Central memory CD8-positive, alpha-beta T cell (primary cell): ENCODE measurements around the gene ADCY10.

Experiments used
- ATAC-seq: fragments of 150-1000 bp; cut with Tn5 transposase; replicated peaks from 2 replicates; pipeline ENCODE4 v1.10.0; 2022; ENCODE audit warnings: mild to moderate bottlenecking, moderate FRiP score, moderate number of reproducible peaks; ENCODE audit not compliant: poor library complexity, severe bottlenecking; ENCODE audit errors: extremely low read depth
- DNase-seq, 2 donors: peaks; one replicate each; pipeline ENCODE4 v3.0.0; 2021; ENCODE audit warnings: low spot score in 2 of 2
- H3K27ac Mint-ChIP-seq: one replicate; pipeline ENCODE4 v1.8.0; 2022; ENCODE audit warnings: low read depth, mild to moderate bottlenecking, moderate library complexity, mixed read lengths
- H3K27me3 Mint-ChIP-seq: one replicate; pipeline ENCODE4 v1.8.0; 2022; ENCODE audit warnings: mixed read lengths
- H3K36me3 Mint-ChIP-seq: one replicate; pipeline ENCODE4 v1.8.0; 2022; ENCODE audit warnings: mild to moderate bottlenecking, moderate library complexity, mixed read lengths; ENCODE audit not compliant: insufficient read depth
- H3K4me1 Mint-ChIP-seq: one replicate; pipeline ENCODE4 v1.8.0; 2022; ENCODE audit warnings: mixed read lengths
- H3K4me3 Mint-ChIP-seq: one replicate; pipeline ENCODE4 v1.8.0; 2022; ENCODE audit warnings: mild to moderate bottlenecking, moderate library complexity, mixed read lengths
- H3K9me3 Mint-ChIP-seq: one replicate; pipeline ENCODE4 v1.8.0; 2022; ENCODE audit warnings: mixed read lengths

ADCY10 gene

DNA sequence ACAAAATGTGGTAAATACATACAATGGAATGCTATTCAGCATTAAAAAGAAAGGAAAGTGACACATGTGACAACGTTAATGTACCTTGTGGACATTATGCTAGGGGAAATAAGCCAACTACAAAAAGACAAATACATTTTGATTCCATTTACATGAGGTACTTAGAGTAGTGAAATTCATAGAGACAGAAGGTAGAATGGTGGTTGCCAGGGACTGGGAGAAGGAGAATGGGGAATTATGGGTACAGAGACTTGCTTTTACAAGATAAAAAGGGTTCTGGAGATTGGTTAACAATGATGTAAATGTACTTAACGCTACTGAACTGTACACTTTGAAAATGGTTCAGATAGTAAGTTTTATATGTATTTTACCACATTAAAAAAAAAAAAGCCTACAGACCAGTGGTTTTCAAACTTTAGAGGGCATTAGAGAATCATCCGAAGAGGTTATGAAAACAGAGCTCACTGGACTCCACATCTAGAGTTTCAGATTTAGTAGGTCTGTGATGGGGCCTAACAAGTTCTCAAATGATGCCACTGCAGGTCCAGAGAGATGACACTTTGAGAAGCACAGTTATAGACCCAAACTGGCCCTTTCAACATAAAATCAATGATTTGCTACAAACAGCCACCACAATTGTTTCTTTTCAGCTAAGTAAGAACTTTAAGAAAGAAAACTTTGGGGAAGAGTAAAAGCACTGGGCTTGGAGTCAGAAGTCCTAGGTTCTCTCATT is 9.6 kb upstream of the ADCY10 start:
- Mint-ChIP-seq H3K4me3 (no peak overlapping the region), H3K4me1 (peaks cover 22% of the 10 kb centered on the region), H3K27me3 (no peaks in the 10 kb centered on the region), H3K36me3 (peaks cover 10% of the 10 kb centered on the region), H3K9me3 (no peaks in the 10 kb centered on the region), H3K27ac (no peak overlapping the region)
- no peak for DNase-seq
- ATAC-seq, result no peak

DNA sequence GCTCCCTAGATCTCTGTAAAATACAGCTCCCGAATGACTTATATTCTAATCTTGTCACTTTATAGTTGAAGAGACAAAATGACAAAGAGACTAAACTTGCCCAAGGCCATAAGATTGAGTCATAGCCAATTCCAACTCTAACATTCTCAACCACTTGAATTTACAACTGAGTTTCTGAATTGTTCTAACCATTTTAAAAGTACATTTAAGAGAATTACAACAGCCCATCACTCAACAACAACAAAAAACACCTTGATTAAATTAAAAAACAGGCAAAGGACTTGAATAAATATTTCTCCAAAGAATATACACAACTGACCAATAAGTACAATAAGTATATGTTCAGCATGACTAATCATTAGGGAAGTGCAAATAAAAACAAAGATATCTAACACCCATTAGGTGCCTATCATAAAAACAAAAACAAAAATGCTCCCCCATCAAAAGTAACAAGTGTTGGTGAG is 8.7 kb upstream of the ADCY10 start:
- ATAC-seq, result no peak
- peaks cover 14% of the 10 kb centered on the region for H3K36me3 Mint-ChIP-seq

DNA sequence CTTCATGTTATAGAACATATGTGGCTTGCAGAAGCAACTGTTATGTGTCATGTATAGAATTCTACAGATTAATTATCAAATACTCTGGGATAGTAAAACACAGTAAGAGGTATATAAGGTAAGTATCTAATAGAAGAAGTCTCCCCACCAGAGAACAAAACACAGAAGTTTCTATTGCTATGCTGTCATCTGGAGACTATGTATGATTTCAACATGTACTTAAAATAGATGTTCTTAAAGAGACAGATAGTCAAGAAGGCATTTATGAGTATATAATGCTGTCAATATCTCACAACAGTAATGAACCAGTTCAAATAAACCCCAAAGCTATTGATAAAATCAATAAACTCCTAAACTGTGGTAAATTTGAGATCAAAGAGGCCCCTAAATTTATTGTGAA is 8.1 kb upstream of the ADCY10 start:
- Mint-ChIP-seq H3K9me3 (no peaks in the 10 kb centered on the region), H3K27me3 (no peaks in the 10 kb centered on the region), H3K36me3 (peaks cover 19% of the 10 kb centered on the region), H3K4me3 (no peak overlapping the region), H3K4me1 (peaks cover 21% of the 10 kb centered on the region), H3K27ac (no peak overlapping the region)
- ATAC-seq (no peak), DNase-seq (no peak)

More for the DNA sequence above, 8.7 kb upstream of the ADCY10 start:
- Mint-ChIP-seq H3K4me3 (no peak overlapping the region), H3K27ac (no peak overlapping the region), H3K9me3 (no peaks in the 10 kb centered on the region), H3K4me1 (peaks cover 22% of the 10 kb centered on the region), H3K27me3 (no peaks in the 10 kb centered on the region)
- no peak for DNase-seq

DNA sequence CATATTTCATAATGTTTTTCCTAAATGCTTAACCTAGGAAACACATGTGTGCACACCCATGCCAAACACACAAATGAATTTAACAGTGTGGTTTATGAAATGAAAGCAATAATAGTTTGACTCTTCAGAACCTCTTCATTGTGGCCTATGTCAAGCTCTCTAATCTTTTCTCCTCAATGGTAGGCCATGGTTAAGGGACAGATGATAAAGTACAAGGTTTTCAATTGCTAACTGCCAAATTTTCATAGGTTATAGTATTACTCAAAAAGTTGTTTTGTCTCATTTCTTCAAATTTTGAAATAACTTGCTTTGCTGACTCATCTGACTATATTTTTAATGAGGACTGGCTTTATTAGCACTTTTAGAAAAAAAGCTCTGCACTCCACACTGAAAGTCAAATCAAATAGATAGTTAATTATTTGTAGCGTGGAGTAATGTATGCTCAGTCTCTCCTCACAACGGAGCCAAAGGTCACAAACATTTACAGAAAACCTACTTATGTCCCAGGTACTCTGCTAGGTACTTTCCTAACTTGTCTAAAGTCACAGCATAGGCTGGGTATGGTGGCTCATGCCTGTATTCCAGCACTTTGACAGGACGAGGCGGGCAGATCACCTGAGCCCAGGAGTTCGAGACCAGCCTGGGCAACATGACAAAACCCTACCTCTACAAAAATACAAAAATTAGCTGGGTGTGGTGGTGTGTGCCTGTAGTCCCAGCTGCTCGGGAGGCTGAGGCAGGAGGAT is 3.0 kb upstream of the ADCY10 start:
- H3K9me3 Mint-ChIP-seq, result no peaks in the 10 kb centered on the region
- no peaks in the 10 kb centered on the region for H3K27me3 Mint-ChIP-seq

DNA sequence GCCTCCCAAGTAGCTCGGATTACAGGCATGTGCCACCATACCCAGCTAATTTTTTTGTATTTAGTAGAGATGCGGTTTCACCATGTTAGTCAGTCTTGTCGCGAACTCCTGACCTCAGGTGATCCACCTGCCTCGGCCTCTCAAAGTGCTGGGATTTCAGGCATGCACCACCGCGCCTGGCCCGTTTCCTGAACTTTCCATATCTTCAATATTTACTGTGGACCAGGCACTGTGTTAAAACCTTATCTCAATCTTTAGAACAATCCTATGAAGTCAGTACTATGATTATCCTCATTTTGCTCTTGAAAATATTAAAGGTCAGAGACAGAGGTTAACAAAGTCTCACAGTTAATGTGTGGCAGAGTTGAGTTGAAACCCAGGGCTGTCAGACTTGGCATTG is 1.6 kb upstream of the ADCY10 start:
- no peak for DNase-seq
- no peak for ATAC-seq
- Mint-ChIP-seq H3K27ac (peak overlapping the region; percentile 56), H3K36me3 (peaks cover 21% of the 10 kb centered on the region), H3K4me1 (no peaks in the 10 kb centered on the region), H3K9me3 (no peaks in the 10 kb centered on the region), H3K4me3 (no peak overlapping the region), H3K27me3 (no peaks in the 10 kb centered on the region)

More for the DNA sequence above, 3.0 kb upstream of the ADCY10 start:
- H3K4me1 Mint-ChIP-seq, result peaks cover under 1% of the 10 kb centered on the region
- no peak overlapping the region for H3K4me3 Mint-ChIP-seq
- DNase-seq, result no peak
- H3K27ac Mint-ChIP-seq, result peak overlapping the region; percentile 53
- no peak for ATAC-seq
- H3K36me3 Mint-ChIP-seq, result peaks cover 22% of the 10 kb centered on the region

DNA sequence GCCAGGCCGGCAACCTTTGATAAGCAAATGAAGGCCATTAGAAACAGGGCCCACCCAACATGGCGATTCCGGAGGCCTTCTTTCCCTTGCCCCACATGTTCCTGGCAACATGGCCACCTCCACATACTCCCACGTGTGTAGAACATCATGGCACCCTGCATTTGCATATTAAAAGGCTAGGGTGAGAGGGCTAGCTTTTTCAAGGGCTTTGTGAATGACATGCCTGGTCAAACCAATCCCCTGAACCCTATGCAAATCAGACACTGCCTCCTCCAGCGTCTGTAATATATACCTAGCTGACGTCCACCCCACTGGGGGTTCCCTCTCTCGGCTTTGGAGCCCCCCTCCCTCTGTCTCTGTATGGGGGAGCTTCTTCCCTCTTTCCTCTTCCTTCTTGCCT is 1.6 kb downstream of the ADCY10 start:
- no peak for ATAC-seq
- DNase-seq, result no peak
- peak overlapping the region; percentile 6 for H3K27ac Mint-ChIP-seq
- H3K4me3 Mint-ChIP-seq, result peak overlapping the region; percentile 6
- no peaks in the 10 kb centered on the region for H3K27me3 Mint-ChIP-seq
- H3K36me3 Mint-ChIP-seq, result peaks cover 9% of the 10 kb centered on the region
- no peaks in the 10 kb centered on the region for H3K4me1 Mint-ChIP-seq
- peaks cover 6% of the 10 kb centered on the region for H3K9me3 Mint-ChIP-seq

DNA sequence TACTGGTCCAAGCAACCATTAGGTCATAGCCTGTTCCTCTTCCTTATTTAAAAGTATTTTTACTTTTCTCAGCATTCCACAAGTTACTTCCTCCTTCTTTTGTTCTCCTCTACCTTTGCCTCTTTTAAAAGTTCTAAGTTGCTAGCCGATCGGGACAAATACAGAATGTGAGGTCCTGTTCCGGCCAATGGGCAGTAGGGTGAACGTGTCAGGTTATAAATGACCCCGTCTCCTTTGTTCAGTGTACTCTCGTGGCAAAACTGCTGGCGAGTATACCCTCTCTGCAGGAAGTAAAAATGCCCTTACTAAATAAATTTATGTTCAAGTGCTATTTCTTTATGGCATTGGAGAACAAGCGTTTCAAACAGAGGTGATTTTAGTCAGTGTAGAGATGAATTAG is 2.5 kb downstream of the ADCY10 start:
- ATAC-seq (no peak), DNase-seq (no peak)
- Mint-ChIP-seq H3K36me3 (peaks cover 2% of the 10 kb centered on the region), H3K4me3 (no peak overlapping the region), H3K27me3 (no peaks in the 10 kb centered on the region), H3K9me3 (peaks cover 6% of the 10 kb centered on the region), H3K4me1 (no peaks in the 10 kb centered on the region), H3K27ac (no peak overlapping the region)

DNA sequence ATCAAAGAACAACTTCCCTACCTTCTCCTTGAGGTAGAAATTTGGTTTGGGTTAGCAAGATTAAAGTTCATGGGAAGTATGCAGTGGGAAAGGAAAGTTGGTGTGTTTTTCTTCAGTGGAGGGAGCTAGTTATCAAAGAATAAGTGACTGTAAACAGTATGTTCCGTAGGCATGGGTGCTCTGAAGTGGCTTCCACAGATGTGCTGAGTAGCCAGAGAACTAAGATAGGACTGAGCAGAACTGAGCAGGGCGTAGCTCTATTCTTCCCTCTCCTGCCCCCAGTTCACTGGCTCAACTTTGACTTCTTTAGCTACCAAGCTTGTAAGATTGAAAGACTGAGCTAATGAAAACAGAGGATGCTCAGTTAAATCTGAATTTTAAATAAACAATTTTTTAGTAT is 3.4 kb downstream of the ADCY10 start:
- H3K27me3 Mint-ChIP-seq, result peaks cover under 1% of the 10 kb centered on the region
- no peak overlapping the region for H3K4me3 Mint-ChIP-seq
- DNase-seq (no peak), ATAC-seq (no peak)
- H3K36me3 Mint-ChIP-seq, result peaks cover 2% of the 10 kb centered on the region
- no peak overlapping the region for H3K27ac Mint-ChIP-seq
- no peaks in the 10 kb centered on the region for H3K4me1 Mint-ChIP-seq
- H3K9me3 Mint-ChIP-seq, result peaks cover 6% of the 10 kb centered on the region

DNA sequence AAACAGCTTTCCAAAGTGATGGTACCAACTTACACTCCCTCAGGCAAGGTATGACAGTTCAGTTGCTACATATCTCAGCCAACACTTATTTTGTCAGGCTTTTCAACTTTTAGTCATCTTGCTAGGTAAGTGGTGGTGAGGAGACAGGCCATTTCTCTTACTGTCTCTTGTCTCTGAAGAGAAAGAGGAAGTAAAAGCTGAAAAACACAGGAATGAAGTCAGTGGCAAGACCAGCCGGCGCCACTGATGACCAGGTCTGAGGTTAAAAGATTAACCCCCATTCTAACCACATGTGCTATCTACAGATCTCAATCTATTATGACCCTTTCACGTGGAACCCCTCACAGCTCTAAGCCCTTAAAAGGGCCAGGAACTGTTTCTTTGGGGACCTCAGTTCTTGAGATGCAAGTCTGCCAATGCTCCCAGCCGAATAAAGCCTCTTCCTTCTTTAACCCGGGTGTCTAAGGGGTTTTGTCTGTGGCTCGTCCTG is 4.2 kb downstream of the ADCY10 start:
- DNase-seq (no peak), ATAC-seq (no peak)
- Mint-ChIP-seq H3K4me3 (no peak overlapping the region), H3K27ac (no peak overlapping the region), H3K9me3 (peaks cover 6% of the 10 kb centered on the region), H3K36me3 (peaks cover 2% of the 10 kb centered on the region), H3K27me3 (peaks cover 9% of the 10 kb centered on the region), H3K4me1 (no peaks in the 10 kb centered on the region)

DNA sequence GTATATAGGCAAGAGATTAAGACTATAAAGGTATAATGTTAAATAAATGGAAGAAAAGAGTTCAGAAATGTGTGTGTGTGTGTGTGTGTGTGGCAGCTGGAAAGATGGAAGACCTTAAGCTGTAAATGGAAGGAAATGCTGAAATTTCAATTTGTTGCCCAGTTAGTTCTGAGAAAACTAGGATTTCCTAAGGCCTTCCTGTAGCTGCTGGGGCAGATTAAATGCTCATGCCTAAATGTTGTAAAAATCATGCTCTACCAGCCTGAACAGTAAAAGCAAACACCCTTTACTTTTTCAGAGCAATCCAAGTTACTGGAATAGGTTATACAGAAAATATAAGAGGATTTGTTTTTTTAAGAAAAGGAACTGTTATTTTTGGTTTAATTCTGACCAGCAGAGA is 8.3 kb downstream of the ADCY10 start:
- H3K9me3 Mint-ChIP-seq, result peaks cover 6% of the 10 kb centered on the region
- H3K36me3 Mint-ChIP-seq, result no peaks in the 10 kb centered on the region
- no peak overlapping the region for H3K4me3 Mint-ChIP-seq
- DNase-seq (no peak), ATAC-seq (no peak)
- peaks cover 19% of the 10 kb centered on the region for H3K27me3 Mint-ChIP-seq
- H3K4me1 Mint-ChIP-seq, result no peaks in the 10 kb centered on the region
- no peak overlapping the region for H3K27ac Mint-ChIP-seq

DNA sequence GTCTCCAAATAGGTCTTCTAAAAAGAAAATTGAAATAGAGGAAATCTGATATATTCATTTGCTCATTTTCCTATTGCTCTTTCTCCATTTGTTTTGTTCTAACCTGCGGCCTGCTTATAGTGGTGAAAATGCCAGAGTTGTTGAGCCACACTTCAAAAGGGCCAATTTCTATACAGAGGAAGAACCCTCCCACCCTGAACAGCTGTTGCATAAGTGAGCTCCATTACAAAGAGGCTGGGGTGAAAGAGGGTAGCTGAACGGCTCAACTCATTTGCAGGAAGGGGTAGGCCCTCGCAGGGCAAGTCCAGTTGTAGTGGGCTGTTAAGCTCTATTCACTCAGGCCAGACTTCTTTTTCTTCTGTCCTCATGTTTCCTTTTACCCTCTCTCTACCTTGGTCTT is 8.8 kb downstream of the ADCY10 start:
- no peak for DNase-seq
- H3K27ac Mint-ChIP-seq, result no peak overlapping the region
- peaks cover 19% of the 10 kb centered on the region for H3K27me3 Mint-ChIP-seq
- H3K9me3 Mint-ChIP-seq, result peaks cover 6% of the 10 kb centered on the region
- H3K4me1 Mint-ChIP-seq, result no peaks in the 10 kb centered on the region
- no peak for ATAC-seq
- H3K4me3 Mint-ChIP-seq, result no peak overlapping the region
- H3K36me3 Mint-ChIP-seq, result no peaks in the 10 kb centered on the region

DNA sequence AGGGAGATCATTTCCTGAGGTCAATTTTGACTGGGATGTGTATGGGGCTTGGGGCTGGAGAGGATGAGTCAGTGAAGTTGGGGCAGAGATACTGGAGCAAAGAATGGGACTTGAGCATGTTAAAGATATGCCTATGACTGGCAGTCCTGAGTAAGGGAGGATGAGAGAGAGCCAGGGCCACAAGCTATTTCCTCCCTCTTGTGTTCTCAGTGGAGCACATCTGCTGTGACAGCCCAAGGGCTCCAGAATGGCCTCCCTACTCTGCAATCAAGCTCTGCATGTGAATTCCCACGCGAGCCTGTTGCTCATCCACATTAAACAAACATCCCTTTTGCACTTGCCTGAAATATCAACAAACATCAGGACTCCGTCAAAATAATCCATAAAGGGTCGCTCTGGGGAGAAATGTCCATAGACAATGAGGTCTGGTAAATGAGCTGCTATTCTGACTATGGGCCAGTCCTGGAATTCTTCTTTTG is 9.2 kb downstream of the ADCY10 start:
- no peak for DNase-seq
- Mint-ChIP-seq H3K4me1 (no peaks in the 10 kb centered on the region), H3K36me3 (no peaks in the 10 kb centered on the region), H3K27ac (no peak overlapping the region), H3K4me3 (no peak overlapping the region), H3K9me3 (peaks cover under 1% of the 10 kb centered on the region), H3K27me3 (peaks cover 19% of the 10 kb centered on the region)
- ATAC-seq, result no peak

DNA sequence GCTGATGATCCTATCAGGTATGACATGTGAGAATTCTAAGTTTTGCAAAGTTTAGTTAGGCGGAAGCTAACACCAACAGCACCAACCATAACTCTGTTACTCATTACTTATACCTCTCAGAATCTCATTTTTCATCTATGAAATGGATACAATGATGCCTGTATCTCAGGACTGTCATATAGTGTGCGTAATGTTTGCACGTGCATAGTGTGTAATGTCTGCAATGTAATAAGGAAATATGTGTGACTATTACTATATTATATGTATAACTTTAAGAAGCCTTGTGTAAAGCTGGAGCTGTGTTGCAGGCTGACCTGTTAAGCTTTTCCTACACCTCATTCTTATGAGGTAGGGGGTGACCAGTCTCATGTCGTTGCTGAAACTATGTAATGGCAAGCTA is 13.0 kb downstream of the ADCY10 start:
- H3K36me3 Mint-ChIP-seq, result peaks cover 2% of the 10 kb centered on the region
- H3K27ac Mint-ChIP-seq, result no peak overlapping the region
- no peaks in the 10 kb centered on the region for H3K4me1 Mint-ChIP-seq
- DNase-seq, result no peak
- H3K4me3 Mint-ChIP-seq, result no peak overlapping the region
- no peak for ATAC-seq
- no peaks in the 10 kb centered on the region for H3K9me3 Mint-ChIP-seq
- peaks cover 19% of the 10 kb centered on the region for H3K27me3 Mint-ChIP-seq
